ENCODE measurements around the gene TMEM87B. TPM values are rescaled to one million over a fixed set of nuclear protein-coding genes. Genes with fewer than 3 reads are reported as not detected.
"Not testable (repeated sequence)": the region's sequence is repeated elsewhere in the genome, so short reads cannot be mapped to it uniquely, and the experiment has no call there.

TMEM87B gene
- total RNA-seq, 1 donor from 2014 or later = 16.6 TPM

DNA sequence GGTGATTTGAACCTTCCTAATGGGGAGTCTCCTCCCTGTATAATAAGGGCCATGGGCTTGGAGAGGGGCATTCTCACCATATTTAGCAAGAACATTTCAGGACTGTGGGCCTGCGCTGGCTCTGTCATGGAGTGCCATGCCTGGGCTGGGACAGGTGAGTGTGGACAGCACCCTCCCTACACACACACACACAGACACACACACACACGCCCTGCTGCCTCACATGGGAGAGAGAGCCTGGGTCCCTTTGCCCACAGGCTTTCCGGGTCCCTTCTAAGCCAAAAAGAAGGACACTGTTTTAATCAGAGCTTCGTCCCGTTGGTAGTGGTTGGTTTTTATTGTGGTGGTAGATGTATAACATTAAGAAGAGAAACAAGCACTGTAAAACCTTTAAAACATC is 31.4 kb upstream of the TMEM87B start:
- Mint-ChIP-seq H3K36me3 (ENCODE audit: low read depth) (no peaks in the 10 kb centered on the region), H3K4me1 (ENCODE audit: low read depth) (no peaks in the 10 kb centered on the region), H3K27ac (no peak overlapping the region), H3K27me3 (ENCODE audit: insufficient read depth) (peaks cover 16% of the 10 kb centered on the region), H3K9me3 (no peaks in the 10 kb centered on the region), H3K4me3 (no peak overlapping the region)
- no peak for DNase-seq (ENCODE audit: low spot score)
- intact Hi-C loops (cut with micrococcal nuclease) = no loop called here

DNA sequence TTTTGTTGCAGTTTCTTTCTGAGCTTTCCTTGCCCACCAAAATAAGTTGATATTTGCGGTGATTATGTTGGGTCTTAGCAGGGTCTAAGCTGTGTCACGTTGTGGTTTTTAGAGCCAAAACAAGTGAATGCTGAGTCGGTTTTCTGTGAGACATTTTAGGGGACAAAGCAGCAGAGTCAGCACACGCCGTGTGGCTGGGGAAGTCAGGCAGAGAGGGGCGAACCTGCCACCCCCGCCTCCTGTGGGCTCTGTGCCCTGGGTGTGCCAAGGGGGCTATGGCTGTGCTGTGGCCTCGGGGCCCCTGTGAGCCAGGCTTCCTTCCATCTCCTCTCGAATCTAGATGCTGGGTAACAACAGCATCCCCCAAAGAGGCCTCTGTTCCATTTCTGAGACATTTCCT is 30.8 kb upstream of the TMEM87B start:
- H3K27ac Mint-ChIP-seq = no peak overlapping the region
- no peaks in the 10 kb centered on the region for H3K9me3 Mint-ChIP-seq
- no peaks in the 10 kb centered on the region for H3K4me1 Mint-ChIP-seq (ENCODE audit: low read depth)
- intact Hi-C loops (cut with micrococcal nuclease) = no loop called here
- no peak for DNase-seq (ENCODE audit: low spot score)
- peaks cover 12% of the 10 kb centered on the region for H3K27me3 Mint-ChIP-seq (ENCODE audit: insufficient read depth)
- no peak overlapping the region for H3K4me3 Mint-ChIP-seq
- no peaks in the 10 kb centered on the region for H3K36me3 Mint-ChIP-seq (ENCODE audit: low read depth)

GRCh38 chr2:112024896-112025491 is 30.1 kb upstream of the TMEM87B start:
- H3K36me3 Mint-ChIP-seq (ENCODE audit: low read depth) = no peaks in the 10 kb centered on the region
- H3K4me3 Mint-ChIP-seq = no peak overlapping the region
- intact Hi-C loops (cut with micrococcal nuclease) = no loop called here
- no peak overlapping the region for H3K27ac Mint-ChIP-seq
- H3K4me1 Mint-ChIP-seq (ENCODE audit: low read depth) = no peaks in the 10 kb centered on the region
- no peaks in the 10 kb centered on the region for H3K9me3 Mint-ChIP-seq
- peaks cover 8% of the 10 kb centered on the region for H3K27me3 Mint-ChIP-seq (ENCODE audit: insufficient read depth)
- DNase-seq (ENCODE audit: low spot score) = no peak

DNA sequence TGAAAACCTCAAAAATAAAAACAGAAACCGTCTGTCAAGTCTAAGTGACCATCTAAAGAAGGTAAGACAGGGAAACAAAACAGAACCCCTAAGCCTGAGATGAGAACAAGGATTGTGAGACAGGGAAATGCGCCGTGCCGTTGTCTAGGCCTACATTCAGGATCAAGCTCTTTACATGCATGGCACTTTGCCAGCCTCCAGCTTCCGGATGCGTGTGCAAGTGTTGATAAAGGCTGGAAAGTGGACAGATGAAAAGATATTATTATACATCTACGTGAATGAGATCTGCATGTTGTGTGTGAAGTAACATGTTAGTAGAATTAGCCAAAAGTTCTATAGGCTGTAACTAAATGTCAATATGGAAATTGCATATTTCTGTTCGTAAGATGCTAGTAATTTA is 28.6 kb upstream of the TMEM87B start:
- peaks cover under 1% of the 10 kb centered on the region for H3K4me1 Mint-ChIP-seq (ENCODE audit: low read depth)
- DNase-seq (ENCODE audit: low spot score) = no peak
- H3K9me3 Mint-ChIP-seq = no peaks in the 10 kb centered on the region

DNA sequence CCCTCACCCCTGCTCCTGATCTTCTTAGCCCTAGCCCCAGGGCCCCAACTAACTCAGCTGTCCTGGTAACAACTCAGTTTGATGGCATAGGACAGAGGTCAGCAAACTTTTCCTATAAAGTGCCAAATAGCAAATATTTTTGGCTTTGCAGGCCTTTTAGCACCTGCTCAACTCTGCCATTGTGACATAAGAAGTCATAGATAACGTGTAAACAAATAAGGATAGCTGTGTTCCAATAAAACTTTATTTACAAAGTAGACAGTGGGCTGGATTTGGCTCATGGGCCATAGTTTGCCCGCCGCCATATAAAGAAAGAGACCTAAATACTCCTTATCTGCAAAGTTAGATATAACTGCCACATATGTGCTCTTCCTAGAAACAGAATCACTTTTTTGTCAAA is 27.3 kb upstream of the TMEM87B start:
- DNase-seq (ENCODE audit: low spot score) = no peak
- intact Hi-C loops (cut with micrococcal nuclease) = no loop called here
- Mint-ChIP-seq H3K4me3 (no peak overlapping the region), H3K36me3 (ENCODE audit: low read depth) (no peaks in the 10 kb centered on the region), H3K27ac (no peak overlapping the region), H3K9me3 (no peaks in the 10 kb centered on the region), H3K27me3 (ENCODE audit: insufficient read depth) (peaks cover 11% of the 10 kb centered on the region), H3K4me1 (ENCODE audit: low read depth) (peaks cover 9% of the 10 kb centered on the region)

More for the DNA sequence above, 28.6 kb upstream of the TMEM87B start:
- H3K4me3 Mint-ChIP-seq = no peak overlapping the region
- peaks cover 4% of the 10 kb centered on the region for H3K27me3 Mint-ChIP-seq (ENCODE audit: insufficient read depth)
- H3K27ac Mint-ChIP-seq = no peak overlapping the region
- intact Hi-C loops (cut with micrococcal nuclease) = no loop called here
- no peaks in the 10 kb centered on the region for H3K36me3 Mint-ChIP-seq (ENCODE audit: low read depth)

DNA sequence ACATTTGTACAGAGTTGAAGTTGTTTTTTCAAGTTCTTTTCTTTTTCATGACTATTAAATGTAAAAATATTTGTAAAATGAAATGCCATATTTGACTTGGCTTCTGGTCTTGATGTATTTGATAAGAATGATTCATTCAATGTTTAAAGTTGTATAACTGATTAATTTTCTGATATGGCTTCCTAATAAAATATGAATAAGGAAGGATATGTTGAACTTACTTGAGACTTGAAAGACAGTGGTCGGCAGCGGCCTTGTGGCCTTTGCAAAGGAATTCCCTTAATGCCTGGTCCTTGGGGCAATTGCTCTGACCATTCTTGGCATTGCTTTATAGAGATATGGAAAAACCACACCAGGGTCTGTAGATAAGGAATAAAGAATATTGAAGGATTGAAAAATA is 25.9 kb upstream of the TMEM87B start:
- Mint-ChIP-seq H3K27me3 (ENCODE audit: insufficient read depth) (peaks cover 11% of the 10 kb centered on the region), H3K4me1 (ENCODE audit: low read depth) (peaks cover 9% of the 10 kb centered on the region), H3K27ac (no peak overlapping the region), H3K36me3 (ENCODE audit: low read depth) (no peaks in the 10 kb centered on the region), H3K9me3 (no peaks in the 10 kb centered on the region), H3K4me3 (no peak overlapping the region)
- DNase-seq (ENCODE audit: low spot score) = no peak
- intact Hi-C loops (cut with micrococcal nuclease) = no loop called here

GRCh38 chr2:112031473-112032223 is 23.4 kb upstream of the TMEM87B start:
- H3K27ac Mint-ChIP-seq = no peak overlapping the region
- DNase-seq (ENCODE audit: low spot score) = no peak
- peaks cover 9% of the 10 kb centered on the region for H3K4me1 Mint-ChIP-seq (ENCODE audit: low read depth)
- no peak overlapping the region for H3K4me3 Mint-ChIP-seq
- peaks cover 13% of the 10 kb centered on the region for H3K27me3 Mint-ChIP-seq (ENCODE audit: insufficient read depth)
- no peaks in the 10 kb centered on the region for H3K36me3 Mint-ChIP-seq (ENCODE audit: low read depth)
- H3K9me3 Mint-ChIP-seq = no peaks in the 10 kb centered on the region
- intact Hi-C loops (cut with micrococcal nuclease) = no loop called here

- no peak for DNase-seq (ENCODE audit: low spot score)
- Mint-ChIP-seq H3K4me3 (no peak overlapping the region), H3K27me3 (ENCODE audit: insufficient read depth) (peaks cover 14% of the 10 kb centered on the region), H3K9me3 (no peaks in the 10 kb centered on the region), H3K36me3 (ENCODE audit: low read depth) (no peaks in the 10 kb centered on the region), H3K4me1 (ENCODE audit: low read depth) (peaks cover 9% of the 10 kb centered on the region), H3K27ac (no peak overlapping the region)
- intact Hi-C loops (cut with micrococcal nuclease) = no loop called here
Observed at GRCh38 chr2:112032224-112032586, 22.9 kb upstream of the TMEM87B start.

DNA sequence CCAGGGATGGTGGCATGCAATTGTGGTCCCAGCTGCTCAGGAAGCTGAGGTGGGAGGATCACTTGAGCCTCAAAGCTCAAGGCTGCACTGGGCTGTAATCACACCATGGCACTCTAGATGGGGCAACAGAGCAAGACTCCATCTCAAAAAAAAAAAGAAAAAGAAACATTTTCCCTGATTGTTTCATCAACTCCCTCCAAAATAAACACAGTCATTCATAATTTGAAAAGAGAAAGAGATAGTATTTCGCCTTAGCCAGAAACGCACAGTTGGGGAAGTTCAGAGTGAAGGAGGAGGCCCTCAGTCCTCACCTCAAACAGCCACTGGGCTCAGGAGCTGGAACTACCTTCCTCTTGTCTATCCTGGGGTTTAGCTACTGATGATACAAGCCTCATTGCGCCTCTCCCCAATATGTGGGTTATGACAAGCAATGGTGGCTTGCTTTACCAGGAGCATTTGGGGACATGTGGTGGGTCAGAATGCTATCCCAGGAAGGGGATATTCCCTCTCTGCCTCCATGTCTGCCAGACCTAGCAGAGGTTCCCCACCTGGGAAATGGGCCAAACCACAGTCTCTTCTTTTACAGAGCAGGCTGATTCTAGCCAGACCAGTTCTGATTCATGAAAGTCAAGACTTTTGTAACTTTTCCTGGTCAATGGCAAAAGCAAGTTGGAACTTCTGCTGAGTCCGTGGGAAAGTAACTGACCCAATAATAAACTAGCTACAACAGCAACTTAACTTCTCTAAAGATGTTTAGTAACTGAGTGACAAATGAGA is 22.2 kb upstream of the TMEM87B start:
- H3K9me3 Mint-ChIP-seq = no peaks in the 10 kb centered on the region
- no peak for DNase-seq (ENCODE audit: low spot score)
- no peak overlapping the region for H3K27ac Mint-ChIP-seq
- no peak overlapping the region for H3K4me3 Mint-ChIP-seq
- peaks cover 18% of the 10 kb centered on the region for H3K27me3 Mint-ChIP-seq (ENCODE audit: insufficient read depth)
- peaks cover 9% of the 10 kb centered on the region for H3K4me1 Mint-ChIP-seq (ENCODE audit: low read depth)
- no peaks in the 10 kb centered on the region for H3K36me3 Mint-ChIP-seq (ENCODE audit: low read depth)
- intact Hi-C loops (cut with micrococcal nuclease) = no loop called here

DNA sequence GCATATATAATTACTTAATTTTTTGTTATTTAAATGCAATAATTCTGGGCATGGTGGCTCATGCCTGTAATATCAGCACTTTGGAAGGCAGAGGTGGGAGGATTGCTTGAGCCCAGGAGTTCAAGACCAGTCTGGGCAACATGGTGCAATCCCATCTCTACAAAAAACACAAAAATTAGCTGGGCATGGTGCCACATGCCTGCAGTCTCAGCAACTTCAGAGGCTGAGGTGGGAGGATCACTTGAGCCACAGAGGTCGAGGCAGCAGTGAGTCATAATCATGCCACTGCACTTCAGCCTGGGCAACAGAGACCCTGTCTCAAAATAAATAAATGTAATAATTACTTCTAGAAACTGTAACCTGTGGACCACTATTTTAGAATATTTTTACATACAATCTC is 21.5 kb upstream of the TMEM87B start:
- intact Hi-C loops (cut with micrococcal nuclease) = no loop called here
- H3K27ac Mint-ChIP-seq = no peak overlapping the region
- no peaks in the 10 kb centered on the region for H3K9me3 Mint-ChIP-seq
- DNase-seq (ENCODE audit: low spot score) = no peak
- no peak overlapping the region for H3K4me3 Mint-ChIP-seq
- peaks cover 9% of the 10 kb centered on the region for H3K4me1 Mint-ChIP-seq (ENCODE audit: low read depth)
- H3K36me3 Mint-ChIP-seq (ENCODE audit: low read depth) = no peaks in the 10 kb centered on the region
- H3K27me3 Mint-ChIP-seq (ENCODE audit: insufficient read depth) = peaks cover 18% of the 10 kb centered on the region

DNA sequence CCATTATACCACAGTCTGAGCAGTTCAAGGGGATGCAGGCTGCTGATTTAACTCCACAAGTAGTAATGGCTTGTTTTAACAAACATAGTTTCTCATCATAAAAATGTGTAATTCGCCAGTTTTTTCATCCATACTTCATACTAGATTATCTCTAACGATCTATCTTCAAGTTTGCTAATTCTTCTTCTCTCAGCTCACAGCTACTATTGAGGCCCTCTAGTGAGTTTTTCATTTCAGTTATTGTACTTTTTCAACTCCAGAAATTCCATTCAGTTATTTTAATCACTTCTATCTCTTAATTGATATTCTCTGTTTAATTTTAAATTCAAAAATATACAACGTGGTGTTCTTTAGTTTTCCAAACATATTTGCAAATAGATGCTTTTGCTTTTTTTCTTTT is 20.1 kb upstream of the TMEM87B start:
- Mint-ChIP-seq H3K36me3 (ENCODE audit: low read depth) (no peaks in the 10 kb centered on the region), H3K4me3 (no peak overlapping the region), H3K27ac (no peak overlapping the region), H3K27me3 (ENCODE audit: insufficient read depth) (peaks cover 15% of the 10 kb centered on the region), H3K9me3 (no peaks in the 10 kb centered on the region), H3K4me1 (ENCODE audit: low read depth) (peaks cover 9% of the 10 kb centered on the region)
- intact Hi-C loops (cut with micrococcal nuclease) = no loop called here
- DNase-seq (ENCODE audit: low spot score) = no peak

DNA sequence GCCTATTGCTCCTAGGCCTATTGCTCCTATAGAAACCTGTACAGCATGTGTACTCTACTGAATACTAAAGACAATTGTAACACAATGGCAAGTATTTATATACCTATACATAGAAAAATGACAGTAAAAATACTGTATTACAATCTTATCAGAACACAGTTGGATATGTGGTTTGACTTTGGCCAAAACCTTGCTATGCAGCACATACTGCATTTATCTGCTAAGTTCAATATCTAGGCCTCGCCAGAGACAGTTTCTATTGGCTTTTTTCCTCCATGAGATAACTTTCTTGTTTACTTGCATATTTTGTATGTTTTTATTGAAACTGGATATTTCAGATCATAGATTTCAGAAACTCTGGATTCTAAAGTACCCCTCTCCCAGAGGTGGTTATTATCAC is 19.3 kb upstream of the TMEM87B start:
- no peak for DNase-seq (ENCODE audit: low spot score)
- H3K27ac Mint-ChIP-seq = no peak overlapping the region
- no peak overlapping the region for H3K4me3 Mint-ChIP-seq
- no peaks in the 10 kb centered on the region for H3K9me3 Mint-ChIP-seq
- H3K4me1 Mint-ChIP-seq (ENCODE audit: low read depth) = peaks cover 9% of the 10 kb centered on the region
- intact Hi-C loops (cut with micrococcal nuclease) = no loop called here
- H3K36me3 Mint-ChIP-seq (ENCODE audit: low read depth) = no peaks in the 10 kb centered on the region
- peaks cover 15% of the 10 kb centered on the region for H3K27me3 Mint-ChIP-seq (ENCODE audit: insufficient read depth)

DNA sequence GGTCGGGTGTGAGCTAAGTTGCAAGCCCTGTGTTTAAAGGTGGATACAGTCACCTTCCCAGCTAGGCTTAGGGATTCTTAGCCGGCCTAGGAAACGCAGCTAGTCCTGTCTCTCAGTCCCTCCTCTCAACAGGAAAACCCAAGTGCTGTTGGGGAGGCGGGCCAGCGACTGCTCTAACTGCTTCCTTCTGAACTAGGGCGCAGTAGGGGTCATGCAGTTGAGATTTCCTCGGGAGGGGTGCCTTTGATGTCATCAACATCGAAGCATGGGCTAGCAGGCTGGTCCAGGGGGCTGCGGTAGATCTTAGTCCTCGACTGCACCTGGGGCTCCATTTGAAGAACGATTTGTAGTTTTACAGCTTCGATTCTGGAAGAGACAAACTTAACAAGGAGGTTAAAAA is 15.5 kb upstream of the TMEM87B start:
- intact Hi-C loops (cut with micrococcal nuclease); H3K9me3 Mint-ChIP-seq; H3K27me3 Mint-ChIP-seq (ENCODE audit: insufficient read depth); H3K27ac Mint-ChIP-seq; H3K36me3 Mint-ChIP-seq (ENCODE audit: low read depth); DNase-seq (ENCODE audit: low spot score); H3K4me1 Mint-ChIP-seq (ENCODE audit: low read depth); H3K4me3 Mint-ChIP-seq: not testable (repeated sequence)
